A172 (cell line): ENCODE data around the gene TMTC4. TPM values are rescaled to one million over a fixed set of nuclear protein-coding genes. Genes with fewer than 3 reads are reported as not detected.

Experiments used
- DNase-seq: peaks from one replicate; pipeline ENCODE4 v3.0.0-alpha.2; 2015; ENCODE audit warnings: low spot score
- total RNA-seq: library from RNA; depleted of rRNA; stranded (reverse); fragments of >200 nt; shearing (Covaris generic); gene quantifications from 2 replicates; pipeline ENCODE4 v1.2.3, GENCODE V29; 2014

The TMTC4 gene
- total RNA-seq, 1 experiment from 2014 or later: 8.8 TPM

- no peak for DNase-seq
These were observed 8.5 kb downstream of the TMTC4 start for GRCh38 chr13:100666124-100666523.

GRCh38 chr13:100665403-100665802 lies 9.2 kb downstream of the TMTC4 start:
- DNase-seq: no peak

GRCh38 chr13:100664171-100664900 lies 10.3 kb downstream of the TMTC4 start:
- no peak for DNase-seq

GRCh38 chr13:100662468-100663211 lies 12.0 kb downstream of the TMTC4 start:
- no peak for DNase-seq

- no peak for DNase-seq
These were observed 13.8 kb downstream of the TMTC4 start for GRCh38 chr13:100660761-100661160.

- DNase-seq: no peak
These were observed 15.0 kb downstream of the TMTC4 start for GRCh38 chr13:100659578-100659977.

- no peak for DNase-seq
These were observed 16.2 kb downstream of the TMTC4 start for GRCh38 chr13:100658363-100658762.

- no peak for DNase-seq
These were observed 16.7 kb downstream of the TMTC4 start for GRCh38 chr13:100657881-100658315.

GRCh38 chr13:100652510-100652909 lies 22.1 kb downstream of the TMTC4 start:
- DNase-seq: no peak

GRCh38 chr13:100650326-100650725 lies 24.3 kb downstream of the TMTC4 start:
- no peak for DNase-seq

GRCh38 chr13:100648354-100648753 lies 26.2 kb downstream of the TMTC4 start:
- DNase-seq: no peak

GRCh38 chr13:100646871-100647270 lies 27.7 kb downstream of the TMTC4 start:
- no peak for DNase-seq

- peak; percentile 19 for DNase-seq
These were observed 28.4 kb downstream of the TMTC4 start for GRCh38 chr13:100646030-100646673.

GRCh38 chr13:100645382-100645781 lies 29.2 kb downstream of the TMTC4 start:
- no peak for DNase-seq

GRCh38 chr13:100644371-100644770 lies 30.2 kb downstream of the TMTC4 start:
- DNase-seq: no peak

GRCh38 chr13:100637796-100638195 lies 36.8 kb downstream of the TMTC4 start:
- DNase-seq: no peak

GRCh38 chr13:100637380-100637779 lies 37.2 kb downstream of the TMTC4 start:
- DNase-seq: no peak

GRCh38 chr13:100636441-100636840 lies 38.2 kb downstream of the TMTC4 start:
- no peak for DNase-seq

GRCh38 chr13:100636004-100636403 lies 38.6 kb downstream of the TMTC4 start:
- DNase-seq: no peak

- no peak for DNase-seq
These were observed 39.9 kb downstream of the TMTC4 start for GRCh38 chr13:100634696-100635095.

- peak; percentile 43 for DNase-seq
These were observed 41.1 kb downstream of the TMTC4 start for GRCh38 chr13:100633461-100633860.

- no peak for DNase-seq
These were observed 44.0 kb downstream of the TMTC4 start for GRCh38 chr13:100630555-100630954.

- DNase-seq: no peak
These were observed 47.5 kb downstream of the TMTC4 start for GRCh38 chr13:100627120-100627519.
